Activated T-helper 2 cell treated with anti-CD3 and anti-CD28 coated beads, Interferon-gamma antibody, Interleukin-2, Interleukin-4, amounts not matched to agents 10 μg/mL and 5 μg/mL and 100 μg/mL, durations not matched to agents 14 hours and 24 hours and 36 hours (primary cell): ENCODE data around the gene OPALIN. TPM values are rescaled to one million over a fixed set of nuclear protein-coding genes. Genes with fewer than 3 reads are reported as not detected.

Source experiments
- DNase-seq: peaks from one replicate; pipeline ENCODE4 v3.0.0; 2021; ENCODE audit warnings: low spot score
- H3K27ac Mint-ChIP-seq: one replicate; pipeline ENCODE4 v1.8.0; 2021; ENCODE audit warnings: mixed read lengths
- H3K27me3 Mint-ChIP-seq: one replicate; pipeline ENCODE4 v1.8.0; 2021; ENCODE audit warnings: low read depth, mixed read lengths
- H3K36me3 Mint-ChIP-seq: one replicate; pipeline ENCODE4 v1.8.0; 2021; ENCODE audit warnings: low read depth, mixed read lengths
- H3K4me1 Mint-ChIP-seq: one replicate; pipeline ENCODE4 v1.8.0; 2021; ENCODE audit warnings: low read depth, mixed read lengths
- H3K4me3 Mint-ChIP-seq: one replicate; pipeline ENCODE4 v1.8.0; 2021; ENCODE audit warnings: low read depth, mild to moderate bottlenecking, moderate library complexity, mixed read lengths
- H3K9me3 Mint-ChIP-seq: one replicate; pipeline ENCODE4 v1.8.0; 2021; ENCODE audit warnings: mixed read lengths
- intact Hi-C: fragments of 100-400 bp; cut with micrococcal nuclease; formaldehyde crosslinking; loops from one replicate; pipeline ENCODE4 v1.15.1; 2023
- total RNA-seq: library from RNA; stranded (reverse); gene quantifications from 2 replicates; pipeline ENCODE4 v1.2.3, GENCODE V29; 2022

OPALIN gene
- total RNA-seq, 1 donor from 2014 or later, result not detected

DNA sequence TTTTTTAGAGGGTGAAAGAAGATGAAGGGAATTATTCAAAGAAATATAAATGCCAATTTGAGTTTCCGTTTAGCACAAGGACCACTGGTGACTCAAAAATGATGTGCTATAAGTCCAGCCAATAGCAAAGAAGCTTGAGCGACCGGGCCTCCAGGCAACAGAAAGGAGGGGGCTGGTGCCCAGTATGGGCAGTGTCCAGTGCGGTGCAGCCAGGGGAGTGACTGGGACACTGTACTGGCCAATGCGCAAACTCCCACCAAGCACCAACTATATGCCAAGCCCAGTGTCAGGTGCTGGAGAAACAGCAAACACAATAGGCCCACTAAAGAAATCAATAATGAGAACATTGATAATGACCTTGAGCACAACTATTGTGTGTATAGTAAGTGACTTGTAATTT is 10.2 kb upstream of the OPALIN start:
- no peaks in the 10 kb centered on the region for H3K36me3 Mint-ChIP-seq
- H3K9me3 Mint-ChIP-seq, result no peaks in the 10 kb centered on the region
- H3K4me1 Mint-ChIP-seq, result no peaks in the 10 kb centered on the region
- DNase-seq, result no peak
- peaks cover 9% of the 10 kb centered on the region for H3K27me3 Mint-ChIP-seq
- no peak overlapping the region for H3K4me3 Mint-ChIP-seq
- intact Hi-C loops, result no loop called here
- no peak overlapping the region for H3K27ac Mint-ChIP-seq

DNA sequence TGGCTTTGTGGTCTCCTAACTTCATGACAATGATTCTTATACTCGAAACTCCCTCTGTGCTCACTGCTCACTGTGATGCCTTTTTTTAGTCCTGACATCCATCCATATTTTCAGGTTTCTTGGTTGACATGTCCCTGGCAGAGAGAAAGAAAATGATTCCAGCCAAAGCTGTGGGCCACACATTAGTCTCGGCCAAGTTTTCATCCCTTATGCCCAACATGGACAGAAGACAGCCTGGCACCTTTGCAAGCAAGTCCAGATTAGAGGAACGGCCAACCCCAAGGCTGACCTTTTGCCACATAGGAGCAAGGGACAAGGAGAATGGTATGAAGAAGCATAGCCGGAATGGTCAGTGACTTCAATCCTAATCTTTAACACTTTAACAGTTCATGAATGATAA is 8.7 kb upstream of the OPALIN start:
- peaks cover 8% of the 10 kb centered on the region for H3K27me3 Mint-ChIP-seq

DNA sequence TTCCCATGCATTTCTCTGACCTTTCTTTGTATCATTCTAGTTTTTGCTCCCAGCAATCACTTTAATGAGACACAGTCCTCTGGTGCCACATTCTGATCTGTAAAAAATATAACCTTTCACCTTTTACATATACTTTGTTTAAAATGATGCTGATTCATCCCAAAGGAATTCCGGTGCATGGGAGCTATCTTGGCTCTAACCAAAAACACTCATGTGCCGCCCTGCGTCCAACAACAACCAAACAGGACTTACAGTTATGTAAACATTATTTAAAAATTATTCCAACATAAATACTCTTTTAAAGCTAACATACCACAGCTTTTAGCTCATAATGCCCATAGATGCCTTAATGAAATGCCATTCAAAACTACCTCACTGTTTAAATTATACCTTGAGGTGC is 7.7 kb upstream of the OPALIN start:
- H3K36me3 Mint-ChIP-seq, result no peaks in the 10 kb centered on the region
- no peaks in the 10 kb centered on the region for H3K9me3 Mint-ChIP-seq
- H3K27me3 Mint-ChIP-seq, result peaks cover 8% of the 10 kb centered on the region
- H3K4me3 Mint-ChIP-seq, result no peak overlapping the region
- no peak overlapping the region for H3K27ac Mint-ChIP-seq
- intact Hi-C loops, result no loop called here
- no peaks in the 10 kb centered on the region for H3K4me1 Mint-ChIP-seq
- DNase-seq, result no peak

More for the DNA sequence above, 8.7 kb upstream of the OPALIN start:
- Mint-ChIP-seq H3K4me1 (no peaks in the 10 kb centered on the region), H3K36me3 (no peaks in the 10 kb centered on the region), H3K4me3 (no peak overlapping the region), H3K9me3 (no peaks in the 10 kb centered on the region), H3K27ac (no peak overlapping the region)
- no peak for DNase-seq
- intact Hi-C loops, result no loop called here

DNA sequence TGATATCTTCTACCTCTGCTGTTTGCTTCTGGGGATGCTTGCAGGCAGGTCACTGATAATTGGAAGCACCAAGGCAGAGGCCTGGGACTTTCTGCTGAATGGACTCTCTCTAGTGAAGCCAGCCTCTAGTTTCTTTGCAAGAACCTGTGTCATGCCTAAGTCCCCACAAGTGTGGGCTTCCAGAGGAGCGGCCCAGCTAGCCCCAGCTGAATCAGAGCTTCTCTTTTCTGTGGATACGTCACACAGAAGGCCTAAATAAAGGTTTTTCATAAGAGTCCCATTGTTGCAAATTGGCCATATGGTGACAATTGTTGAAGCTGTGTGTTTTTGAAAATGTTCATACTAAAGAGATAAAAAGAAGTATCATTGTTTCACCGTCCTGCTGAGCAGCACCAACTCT is 6.8 kb upstream of the OPALIN start:
- H3K36me3 Mint-ChIP-seq, result no peaks in the 10 kb centered on the region
- no peak overlapping the region for H3K4me3 Mint-ChIP-seq
- intact Hi-C loops, result no loop called here
- no peaks in the 10 kb centered on the region for H3K9me3 Mint-ChIP-seq
- no peak for DNase-seq
- H3K27ac Mint-ChIP-seq, result no peak overlapping the region
- no peaks in the 10 kb centered on the region for H3K4me1 Mint-ChIP-seq
- peaks cover 8% of the 10 kb centered on the region for H3K27me3 Mint-ChIP-seq

DNA sequence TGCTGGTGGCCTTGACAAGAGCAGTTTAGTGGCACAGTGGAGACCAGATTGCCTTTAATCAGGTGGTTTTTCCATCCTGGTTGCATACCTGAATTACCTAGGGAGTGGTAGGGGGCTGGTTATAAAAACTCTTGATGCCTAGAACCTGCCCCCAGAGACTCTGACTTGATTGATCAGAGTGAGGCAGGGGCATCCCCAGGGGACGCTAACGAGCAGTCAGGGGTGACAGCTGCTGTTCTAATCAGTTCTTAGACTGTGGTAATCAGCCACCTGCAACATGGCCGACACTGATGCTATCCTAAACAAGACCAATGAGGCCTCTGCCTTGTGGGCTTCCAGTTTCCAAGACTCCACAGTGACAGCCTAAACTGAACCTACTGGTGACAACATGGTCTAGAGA is 2.0 kb upstream of the OPALIN start:
- Mint-ChIP-seq H3K9me3 (no peaks in the 10 kb centered on the region), H3K4me1 (no peaks in the 10 kb centered on the region), H3K27me3 (peaks cover 14% of the 10 kb centered on the region)

DNA sequence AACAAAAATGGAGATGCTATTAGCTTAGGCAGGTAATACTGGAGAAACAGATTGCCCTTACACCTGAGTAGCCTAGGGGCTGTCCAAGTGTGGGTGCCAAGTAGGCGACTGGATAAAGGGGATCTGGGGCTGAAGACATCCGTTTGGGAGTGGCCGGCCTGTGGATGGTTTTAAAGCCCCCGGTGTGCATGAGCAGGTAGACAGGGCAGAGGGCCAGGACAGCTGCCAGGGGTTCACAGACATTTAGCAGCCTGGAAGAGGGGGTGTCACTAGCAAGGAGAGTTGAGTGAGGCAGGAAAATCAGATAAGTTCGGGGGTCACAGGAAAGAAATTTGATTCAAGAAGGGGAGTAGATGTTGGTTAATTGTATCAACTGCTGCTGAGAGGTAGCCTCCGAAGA is 1.5 kb upstream of the OPALIN start:
- no peak for DNase-seq
- intact Hi-C loops, result no loop called here
- Mint-ChIP-seq H3K27ac (no peak overlapping the region), H3K4me3 (no peak overlapping the region), H3K27me3 (peaks cover 14% of the 10 kb centered on the region), H3K9me3 (no peaks in the 10 kb centered on the region), H3K36me3 (no peaks in the 10 kb centered on the region), H3K4me1 (no peaks in the 10 kb centered on the region)

More for the DNA sequence above, 2.0 kb upstream of the OPALIN start:
- DNase-seq, result no peak
- intact Hi-C loops, result no loop called here
- Mint-ChIP-seq H3K36me3 (no peaks in the 10 kb centered on the region), H3K27ac (no peak overlapping the region), H3K4me3 (no peak overlapping the region)

DNA sequence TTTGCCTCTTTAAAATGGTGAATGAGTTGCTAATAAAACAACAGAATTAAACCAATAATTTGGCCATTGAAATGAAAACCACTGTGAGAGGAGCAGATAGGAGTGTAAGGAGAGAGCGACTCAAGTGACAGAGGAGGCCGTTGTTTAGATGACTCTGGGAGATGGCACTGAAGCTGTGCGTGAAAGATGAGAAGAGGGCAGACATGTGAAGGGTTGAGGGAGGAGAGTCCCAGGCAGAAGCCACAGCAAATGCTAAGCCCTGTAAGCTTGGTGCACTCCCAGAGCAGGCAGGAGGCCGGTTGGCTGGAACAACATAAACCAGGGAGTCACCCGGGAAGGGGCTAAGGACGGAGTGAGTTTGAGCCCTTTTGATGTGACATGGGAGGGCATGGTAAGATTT is 814 bp upstream of the OPALIN start:
- Mint-ChIP-seq H3K27me3 (peaks cover 14% of the 10 kb centered on the region), H3K27ac (no peak overlapping the region), H3K36me3 (no peaks in the 10 kb centered on the region), H3K9me3 (no peaks in the 10 kb centered on the region), H3K4me1 (no peaks in the 10 kb centered on the region), H3K4me3 (no peak overlapping the region)
- intact Hi-C loops, result no loop called here
- DNase-seq, result no peak

DNA sequence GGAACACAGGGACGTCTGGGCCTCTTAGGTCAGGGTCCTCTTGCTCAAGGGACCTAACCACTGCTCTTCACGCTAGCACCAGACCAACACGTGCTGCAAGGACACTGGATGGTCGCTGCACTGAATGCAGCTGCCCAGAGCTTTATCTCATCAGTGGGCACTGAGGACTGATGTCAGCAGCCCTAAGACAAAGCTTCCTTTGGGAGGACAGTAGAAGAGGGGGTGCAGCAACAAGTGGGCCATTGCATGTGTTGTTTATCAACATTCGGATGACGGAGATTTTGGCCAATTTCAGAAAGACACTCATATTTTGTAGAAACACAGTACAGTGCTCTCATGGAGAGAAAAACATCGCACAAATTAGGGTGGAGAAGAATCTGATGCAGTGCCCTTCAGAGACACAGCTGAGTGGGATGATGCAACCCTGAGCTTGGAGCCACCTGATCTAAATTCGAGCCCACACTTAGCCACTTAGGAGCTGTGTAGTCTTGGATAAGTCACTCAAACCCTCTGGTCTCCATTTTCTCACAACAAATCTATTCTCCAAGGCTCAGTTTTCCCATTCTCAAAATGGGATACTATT is 1.7 kb downstream of the OPALIN start:
- intact Hi-C loops, result no loop called here
- H3K27me3 Mint-ChIP-seq, result peaks cover 17% of the 10 kb centered on the region
- H3K9me3 Mint-ChIP-seq, result no peaks in the 10 kb centered on the region
- no peaks in the 10 kb centered on the region for H3K36me3 Mint-ChIP-seq
- no peak for DNase-seq
- H3K4me3 Mint-ChIP-seq, result no peak overlapping the region
- H3K27ac Mint-ChIP-seq, result no peak overlapping the region
- H3K4me1 Mint-ChIP-seq, result no peaks in the 10 kb centered on the region

DNA sequence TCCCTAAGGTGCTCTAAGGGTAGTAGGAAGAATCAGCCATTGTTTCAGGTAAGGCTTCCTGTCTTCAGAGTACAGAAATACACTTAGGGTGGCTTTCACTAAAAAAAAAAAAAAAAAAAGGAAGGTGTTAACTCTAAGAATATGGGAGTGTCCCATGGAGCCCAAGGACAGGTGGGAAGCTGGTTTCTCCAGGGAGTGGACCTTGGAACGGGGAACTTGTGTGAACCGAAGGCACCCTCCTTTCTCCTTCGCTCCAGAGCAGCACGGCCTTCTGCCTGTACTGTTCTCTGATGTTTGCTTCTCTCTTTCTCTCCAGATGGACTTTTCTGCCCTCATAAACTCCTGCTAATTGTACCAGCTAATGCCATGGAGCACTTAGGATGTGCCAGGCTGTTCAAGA is 6.2 kb downstream of the OPALIN start:
- DNase-seq, result no peak
- peaks cover 33% of the 10 kb centered on the region for H3K27me3 Mint-ChIP-seq
- H3K4me3 Mint-ChIP-seq, result no peak overlapping the region
- intact Hi-C loops, result no loop called here
- H3K9me3 Mint-ChIP-seq, result no peaks in the 10 kb centered on the region
- no peaks in the 10 kb centered on the region for H3K4me1 Mint-ChIP-seq
- H3K36me3 Mint-ChIP-seq, result no peaks in the 10 kb centered on the region
- no peak overlapping the region for H3K27ac Mint-ChIP-seq

DNA sequence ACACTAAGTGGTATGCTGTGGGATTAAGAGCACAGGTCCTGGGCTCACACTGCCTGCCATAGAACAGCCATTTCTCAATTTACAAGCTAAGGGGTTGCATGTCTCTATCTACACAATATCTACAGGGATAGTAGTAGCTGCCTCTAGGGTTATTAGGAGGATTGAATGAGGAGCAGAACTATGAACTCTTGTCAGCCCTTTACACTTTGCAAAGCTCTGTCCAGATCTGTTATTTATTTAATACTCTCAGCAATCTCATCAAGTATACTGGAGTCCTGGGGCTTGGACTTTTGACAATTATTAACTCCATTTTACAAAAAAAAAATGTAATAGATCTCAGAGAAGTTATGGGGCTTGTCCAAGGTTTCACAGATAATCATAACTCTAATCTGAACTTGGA is 6.8 kb downstream of the OPALIN start:
- DNase-seq, result no peak
- Mint-ChIP-seq H3K27me3 (peaks cover 32% of the 10 kb centered on the region), H3K4me1 (no peaks in the 10 kb centered on the region), H3K9me3 (no peaks in the 10 kb centered on the region), H3K4me3 (no peak overlapping the region), H3K36me3 (no peaks in the 10 kb centered on the region), H3K27ac (no peak overlapping the region)
- intact Hi-C loops, result no loop called here

DNA sequence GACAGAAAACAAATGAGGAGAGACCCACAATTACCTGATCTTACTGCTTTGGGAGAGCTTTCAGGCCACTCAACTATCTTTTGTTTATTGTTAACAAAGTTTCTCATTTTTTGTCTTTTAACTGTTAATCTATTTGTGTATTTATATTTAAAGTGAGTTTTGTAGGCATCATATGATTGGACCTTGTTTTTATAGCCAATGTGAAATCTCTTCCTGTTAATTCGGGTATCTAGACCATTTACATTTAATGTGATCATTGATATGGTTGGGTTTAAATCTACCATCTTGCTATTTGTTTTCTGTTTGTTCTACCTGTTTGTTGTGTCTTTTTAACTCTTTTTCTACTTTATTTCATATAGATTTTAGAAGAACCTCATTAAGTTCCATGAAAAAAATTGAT is 12.5 kb downstream of the OPALIN start:
- Mint-ChIP-seq H3K27me3 (peaks cover 31% of the 10 kb centered on the region), H3K27ac (no peak overlapping the region), H3K4me3 (no peak overlapping the region), H3K36me3 (no peaks in the 10 kb centered on the region), H3K4me1 (peaks cover 6% of the 10 kb centered on the region), H3K9me3 (peaks cover 13% of the 10 kb centered on the region)
- intact Hi-C loops, result no loop called here
- DNase-seq, result no peak

DNA sequence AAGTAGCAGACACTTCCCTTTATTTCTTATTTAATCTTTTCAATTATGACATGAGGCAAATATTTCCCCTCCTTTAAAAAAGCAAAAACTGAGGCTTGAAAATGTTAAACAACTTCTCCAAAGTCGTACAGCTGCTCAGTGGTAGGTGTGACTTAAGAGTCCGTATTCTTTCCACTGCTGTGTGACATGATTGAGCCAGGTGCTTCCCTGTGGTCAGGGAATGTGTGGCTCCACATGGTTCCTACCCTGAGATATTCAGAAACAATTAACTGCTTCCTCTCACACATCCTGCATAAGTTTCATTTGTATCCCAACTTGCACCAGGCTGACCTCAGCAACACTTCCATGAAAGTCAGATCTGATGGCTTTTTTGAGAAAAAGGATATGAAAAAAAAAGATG is 13.6 kb downstream of the OPALIN start:
- no peak for DNase-seq
- Mint-ChIP-seq H3K27ac (no peak overlapping the region), H3K27me3 (peaks cover 28% of the 10 kb centered on the region), H3K4me1 (peaks cover 7% of the 10 kb centered on the region), H3K36me3 (no peaks in the 10 kb centered on the region), H3K9me3 (peaks cover 13% of the 10 kb centered on the region), H3K4me3 (no peak overlapping the region)
- intact Hi-C loops, result no loop called here

DNA sequence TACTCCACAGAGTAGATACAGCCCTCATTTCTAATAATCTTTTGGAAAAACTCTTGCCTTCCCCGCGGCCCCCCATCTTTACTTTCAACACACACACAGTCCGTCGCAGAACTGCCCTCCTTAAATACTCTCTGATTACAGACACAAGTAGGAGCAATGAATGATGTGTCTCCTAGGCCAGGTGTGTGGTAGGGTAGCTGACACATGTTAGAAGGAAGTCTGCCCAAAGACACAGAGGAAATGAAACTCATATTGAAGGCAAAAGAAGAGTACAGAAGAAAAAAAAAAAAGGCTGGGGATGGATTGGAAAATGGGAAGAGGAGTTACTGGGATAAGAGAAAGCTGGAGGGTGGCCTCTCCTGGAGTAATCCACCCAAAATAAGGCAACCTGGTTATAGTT is 14.6 kb downstream of the OPALIN start:
- no peaks in the 10 kb centered on the region for H3K36me3 Mint-ChIP-seq
- DNase-seq, result no peak
- H3K4me3 Mint-ChIP-seq, result no peak overlapping the region
- H3K27me3 Mint-ChIP-seq, result peaks cover 21% of the 10 kb centered on the region
- peaks cover 13% of the 10 kb centered on the region for H3K9me3 Mint-ChIP-seq
- intact Hi-C loops, result loop anchor here (5.0 kb wide), 1 partner anchor 112 kb away; no protein-coding TSS in a partner anchor
- H3K27ac Mint-ChIP-seq, result no peak overlapping the region
- H3K4me1 Mint-ChIP-seq, result peaks cover 7% of the 10 kb centered on the region

DNA sequence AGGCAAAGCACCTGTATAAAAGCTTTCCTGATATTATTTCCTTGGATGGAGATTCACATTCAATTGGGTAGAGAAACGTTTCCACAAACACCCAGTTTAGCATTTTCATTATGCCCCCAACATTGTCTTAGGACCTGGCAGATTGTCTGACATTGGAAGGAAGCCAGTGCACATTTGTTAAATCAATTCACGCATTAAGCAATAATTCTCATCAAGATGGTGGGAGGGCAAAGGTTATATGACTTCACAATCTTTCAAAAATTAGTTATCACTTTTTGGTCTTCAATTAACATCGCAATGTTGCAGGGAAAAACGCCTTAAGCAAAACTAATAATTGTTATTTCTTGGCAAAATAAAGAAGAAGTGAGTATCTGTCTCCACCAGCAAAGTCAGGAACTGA is 16.4 kb downstream of the OPALIN start:
- Mint-ChIP-seq H3K9me3 (peaks cover 13% of the 10 kb centered on the region), H3K4me3 (no peak overlapping the region), H3K27me3 (peaks cover 22% of the 10 kb centered on the region), H3K4me1 (peaks cover 7% of the 10 kb centered on the region), H3K27ac (no peak overlapping the region), H3K36me3 (no peaks in the 10 kb centered on the region)
- intact Hi-C loops, result loop anchor here (5.0 kb wide), 1 partner anchor 110 kb away; no protein-coding TSS in a partner anchor
- DNase-seq, result no peak
